ENCODE data around the gene TNPO3. TPM values are rescaled to one million over a fixed set of nuclear protein-coding genes. Genes with fewer than 3 reads are reported as not detected.
A peak's percentile ranks its signal among the peaks of the same experiment; 100 is the strongest.

TNPO3 gene
- polyA plus RNA-seq (2012; rRNA removed): 27.8 and 32.7 TPM in 2 replicates
- polyA plus RNA-seq (2012; cell fraction: cytosol; rRNA removed): 25.6 and 29.9 TPM in 2 replicates
- polyA plus RNA-seq (2012; cell fraction: nucleus; rRNA removed): 27.1 and 34.5 TPM in 2 replicates

DNA sequence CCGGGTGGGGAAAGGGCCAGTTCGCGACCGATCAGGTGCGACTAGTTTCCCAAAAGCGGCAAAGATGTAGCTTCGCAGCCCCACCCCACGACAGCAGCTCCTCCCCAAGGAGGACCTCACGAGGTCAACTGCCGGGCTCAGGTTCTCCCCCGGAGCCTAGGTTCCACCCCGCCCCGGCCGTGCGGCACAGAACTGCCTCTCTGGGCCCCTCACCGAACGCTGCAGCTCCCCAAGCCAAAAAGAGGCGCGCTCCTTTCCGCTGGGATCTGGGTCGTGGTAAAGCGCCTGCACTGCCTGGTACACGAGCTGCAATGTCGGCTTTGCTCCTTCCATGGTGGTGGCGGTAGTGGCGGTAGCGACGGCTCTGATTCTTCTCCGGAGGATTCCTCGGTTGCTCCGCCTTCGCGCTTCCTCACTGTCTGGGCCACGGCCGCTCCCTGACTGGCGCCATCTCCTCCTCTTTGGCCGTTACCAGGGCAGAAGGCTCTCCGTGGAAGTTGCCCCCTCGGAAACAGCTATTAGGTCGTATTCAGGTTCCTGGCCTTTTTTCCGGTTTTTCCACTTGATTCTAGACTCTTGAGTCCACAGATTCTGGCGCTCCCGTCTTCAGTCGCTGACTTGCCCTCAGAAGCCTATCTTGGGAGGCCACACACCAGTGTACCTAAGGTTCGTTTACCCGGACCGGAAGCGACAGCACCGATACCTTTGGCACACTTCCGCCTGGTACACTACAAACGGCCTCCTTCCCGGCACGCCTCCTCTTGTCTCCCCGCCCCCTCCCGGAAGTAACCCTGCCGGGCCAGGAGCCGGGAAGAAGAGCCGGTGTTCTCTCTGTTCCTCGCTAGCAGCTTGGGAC lies at the start of gene TNPO3:
Gene TNPO3, minus strand, starts transcription at position 674 of the 856 bp plus-strand sequence. Its CDS starts 341 bp downstream, at position 333.
- H3K9me3 ChIP-seq: no peaks in the 10 kb centered on the region
- H3K9ac ChIP-seq: peak within 1 kb of the TSS; percentile 95
- H3K27ac ChIP-seq (ENCODE audit: low read depth in 2 of 2, low read length in 1 of 2): peak within 1 kb of the TSS; percentile 97 to 99
- peak within 1 kb of the TSS; percentile 90 for H3K4me2 ChIP-seq
- peaks cover 34% of the 10 kb centered on the region for H4K20me1 ChIP-seq (ENCODE audit: insufficient read depth)
- peak within 1 kb of the TSS; percentile 89 to 98 for H3K4me3 ChIP-seq (ENCODE audit: low read depth in 2 of 2, low read length in 1 of 2)
- H3K4me1 ChIP-seq (ENCODE audit: control insufficient read depth in 1 of 2, insufficient read depth in 2 of 2, low read depth in 1 of 2, low read length in 1 of 2): peaks cover 0 to 14% of the 10 kb centered on the region in 2 experiments; a peak in 2 of 4 replicates
- H3K36me3 ChIP-seq (replicated peaks in 1 of 2; ENCODE audit: control insufficient read depth in 1 of 2, insufficient read depth in 2 of 2, low read length in 1 of 2): peaks cover 0 to 7% of the 10 kb centered on the region in 2 experiments
- H2AFZ ChIP-seq (ENCODE audit: low read depth): peak within 1 kb of the TSS; percentile 96
- under 1% methylated on average over 58 of the region's 59 CpGs for WGBS (ENCODE audit: low lambda C conversion rate)
- CTCF ChIA-PET: interaction anchor here (1.0 to 3.7 kb wide), 10 partner anchors 11 to 707 kb away, joined by 3 to 29 read pairs (median 4); partner anchors contain the start of gene ATP6V1F
- POLR2A ChIA-PET: interaction anchor here (0.7 to 1.8 kb wide), 8 partner anchors 9 to 711 kb away, joined by 3 to 7 read pairs (median 4); partner anchors contain the start of gene RBM28
- no peaks in the 10 kb centered on the region for H3K27me3 ChIP-seq (ENCODE audit: insufficient read depth)
- peak; percentile 97 for DNase-seq
- no peaks in the 10 kb centered on the region for H3K9me2 ChIP-seq
- peaks cover 16% of the 10 kb centered on the region for H3F3A ChIP-seq (replicated peaks; ENCODE audit: insufficient read depth)
- H3K79me2 ChIP-seq (ENCODE audit: insufficient read depth): peaks cover 50% of the 10 kb centered on the region
- peak; percentile 70; the same call in 1 of the 2 replicates for TF ChIP-seq SIN3A (IDR thresholded peaks at IDR 0.05; ENCODE audit: borderline replicate concordance, low read depth, low read length)
- TF ChIP-seq, protein P1, sequence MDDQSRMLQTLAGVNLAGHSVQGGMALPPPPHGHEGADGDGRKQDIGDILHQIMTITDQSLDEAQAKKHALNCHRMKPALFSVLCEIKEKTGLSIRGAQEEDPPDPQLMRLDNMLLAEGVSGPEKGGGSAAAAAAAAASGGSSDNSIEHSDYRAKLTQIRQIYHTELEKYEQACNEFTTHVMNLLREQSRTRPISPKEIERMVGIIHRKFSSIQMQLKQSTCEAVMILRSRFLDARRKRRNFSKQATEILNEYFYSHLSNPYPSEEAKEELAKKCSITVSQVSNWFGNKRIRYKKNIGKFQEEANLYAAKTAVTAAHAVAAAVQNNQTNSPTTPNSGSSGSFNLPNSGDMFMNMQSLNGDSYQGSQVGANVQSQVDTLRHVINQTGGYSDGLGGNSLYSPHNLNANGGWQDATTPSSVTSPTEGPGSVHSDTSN (IDR thresholded peaks at IDR 0.05): peak; percentile 45; the same call in 1 of the 2 replicates
- peak; percentile 96 for TF ChIP-seq TAF1 (IDR thresholded peaks at IDR 0.05; ENCODE audit: borderline replicate concordance, low read depth, low read length)
- no peak for TF ChIP-seq FOXM1 (IDR thresholded peaks at IDR 0.05; ENCODE audit: low read depth)
- TF ChIP-seq EZH2phosphoT487 (IDR thresholded peaks at IDR 0.05; ENCODE audit: borderline replicate concordance, low read depth): no peak
- TF ChIP-seq TEAD4 (IDR thresholded peaks at IDR 0.05; ENCODE audit: borderline replicate concordance, insufficient read depth): 0 out of 2 replicates have a peak, but pooled peaks have one; percentile 57
- TF ChIP-seq MAX (IDR thresholded peaks at IDR 0.05; ENCODE audit: low read depth): peak; percentile 88
- TF ChIP-seq, protein P2, sequence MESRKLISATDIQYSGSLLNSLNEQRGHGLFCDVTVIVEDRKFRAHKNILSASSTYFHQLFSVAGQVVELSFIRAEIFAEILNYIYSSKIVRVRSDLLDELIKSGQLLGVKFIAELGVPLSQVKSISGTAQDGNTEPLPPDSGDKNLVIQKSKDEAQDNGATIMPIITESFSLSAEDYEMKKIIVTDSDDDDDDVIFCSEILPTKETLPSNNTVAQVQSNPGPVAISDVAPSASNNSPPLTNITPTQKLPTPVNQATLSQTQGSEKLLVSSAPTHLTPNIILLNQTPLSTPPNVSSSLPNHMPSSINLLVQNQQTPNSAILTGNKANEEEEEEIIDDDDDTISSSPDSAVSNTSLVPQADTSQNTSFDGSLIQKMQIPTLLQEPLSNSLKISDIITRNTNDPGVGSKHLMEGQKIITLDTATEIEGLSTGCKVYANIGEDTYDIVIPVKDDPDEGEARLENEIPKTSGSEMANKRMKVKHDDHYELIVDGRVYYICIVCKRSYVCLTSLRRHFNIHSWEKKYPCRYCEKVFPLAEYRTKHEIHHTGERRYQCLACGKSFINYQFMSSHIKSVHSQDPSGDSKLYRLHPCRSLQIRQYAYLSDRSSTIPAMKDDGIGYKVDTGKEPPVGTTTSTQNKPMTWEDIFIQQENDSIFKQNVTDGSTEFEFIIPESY (IDR thresholded peaks at IDR 0.05; ENCODE audit: borderline replicate concordance, low read depth): peak; percentile 59; the same call in 1 of the 2 replicates
- TF ChIP-seq YY1 (IDR thresholded peaks at IDR 0.05; ENCODE audit: low read depth): peak; percentile 93
- TF ChIP-seq RXRA (IDR thresholded peaks at IDR 0.05; ENCODE audit: borderline replicate concordance, low read depth): peak; percentile 59; the same call in 1 of the 2 replicates
- peak; percentile 68 for TF ChIP-seq REST (IDR thresholded peaks at IDR 0.05; ENCODE audit: low read depth, low read length)
- peak; percentile 45; the same call in 1 of the 2 replicates for TF ChIP-seq FOXJ3 (CRISPR knock-in tag; IDR thresholded peaks at IDR 0.05)
- TF ChIP-seq CHD2 (IDR thresholded peaks at IDR 0.05; ENCODE audit: low read length, partially characterized antibody): peak; percentile 93
- TF ChIP-seq FOSL2 (IDR thresholded peaks at IDR 0.05; ENCODE audit: borderline replicate concordance, low read depth): 0 out of 2 replicates have a peak, but pooled peaks have one; percentile 15
- no peak for TF ChIP-seq GATA2 (CRISPR knock-in tag; IDR thresholded peaks at IDR 0.05)
- peak; percentile 96; the same call in 1 of the 2 replicates for TF ChIP-seq POLR2AphosphoS5 (IDR thresholded peaks at IDR 0.05; ENCODE audit: low read depth, low read length)
- peak; percentile 95 for TF ChIP-seq MXI1 (IDR thresholded peaks at IDR 0.05; ENCODE audit: low read depth, low read length)
- no peak for TF ChIP-seq MEF2A (IDR thresholded peaks at IDR 0.05; ENCODE audit: borderline replicate concordance, low read depth)
- peak; percentile 20; the same call in 1 of the 2 replicates for TF ChIP-seq RFX5 (IDR thresholded peaks at IDR 0.05; ENCODE audit: low read length)
- TF ChIP-seq NFIC (IDR thresholded peaks at IDR 0.05; ENCODE audit: borderline replicate concordance): peak; percentile 67; the same call in 1 of the 2 replicates
- no peak for TF ChIP-seq IRF3 (IDR thresholded peaks at IDR 0.05; ENCODE audit: low read depth, low read length)
- peak in 1 of 2 experiments; percentile 75; a peak in 2 of 4 replicates for TF ChIP-seq EP300 (IDR thresholded peaks at IDR 0.05; ENCODE audit: borderline replicate concordance in 1 of 2, low read depth in 1 of 2, low read length in 1 of 2)

Measured in SK-N-SH (cell line).